Adrenal gland (tissue), 12 donors: ENCODE data around the gene VAC14. TPM values are rescaled to one million over a fixed set of nuclear protein-coding genes. Genes with fewer than 3 reads are reported as not detected.
A peak's percentile ranks its signal among the peaks of the same experiment; 100 is the strongest.

Experiments used
- DNase-seq, 7 donors: peaks; one replicate each; pipeline ENCODE4 v3.0.0-alpha.2; 2019 to 2020
- H3K27ac ChIP-seq, 5 donors: fragments of 200-600 bp; sonication (generic) in 4 of 5; 1 replicate in 3 of 5; 2 replicates in 2 of 5; pipeline versions ENCODE4 v1.5.1 to v1.8.0; 2016 to 2020; ENCODE audit warnings: mild to moderate bottlenecking in 1 of 5
- H3K27me3 ChIP-seq: fragments of 200-600 bp; 2 replicates; pipeline ENCODE4 v1.8.0; 2021
- H3K36me3 ChIP-seq, 2 donors: fragments of 200-600 bp; replicated peaks in 1 of 2; 1 replicate in 1 of 2; 2 replicates in 1 of 2; pipeline versions ENCODE4 v1.5.1 to v1.8.0; 2018 to 2022
- H3K4me1 ChIP-seq, 2 donors: fragments of 200-600 bp; replicated peaks in 1 of 2; 1 replicate in 1 of 2; 2 replicates in 1 of 2; pipeline versions ENCODE4 v1.5.1 to v1.8.0; 2018 to 2021
- H3K4me3 ChIP-seq, 4 donors: fragments of 200-600 bp; sonication (generic) in 3 of 4; one replicate each; pipeline ENCODE4 v1.5.1; 2016 to 2018
- H3K9me3 ChIP-seq, 3 donors: fragments of 200-600 bp; sonication (generic) in 1 of 3; replicated peaks in 1 of 3; 1 replicate in 2 of 3; 2 replicates in 1 of 3; pipeline versions ENCODE4 v1.5.1 to v1.8.0; 2016 to 2021
- POLR2A ChIP-seq, 2 donors: fragments of 450-650 bp; IDR thresholded peaks; one replicate each; pipeline ENCODE4 v1.6.1; 2017; ENCODE audit warnings: antibody characterized with exemption in 2 of 2, mild to moderate bottlenecking in 2 of 2, moderate library complexity in 1 of 2
- WGBS, 4 donors: extraction: QIAGEN DNeasy Blood & Tissue Kit in 2 of 4; methylation state at CpG; one replicate each; pipeline versions ENCODE4 v1.1.5 to v1.1.7; 2013 to 2017; 5-methylcytosine and 5-hydroxymethylcytosine counted together
- intact Hi-C, 2 donors: fragments of 100-400 bp; cut with DNase I; formaldehyde crosslinking; loops; one replicate each; pipeline versions ENCODE4 v1.14.1 to v1.15.0; 2022 to 2023
- polyA plus RNA-seq, 3 donors: library from polyadenylated mRNA; stranded (reverse); fragments of 200-250 nt in 2 of 3; fragments of 350-450 nt in 1 of 3; fragmentation: Illumina TruSeq in 1 of 3; extraction: RNeasy Lipid Tissue Mini Kit (QIAGEN cat#74804) in 1 of 3; gene quantifications; one replicate each; pipeline ENCODE4 v1.2.3, GENCODE V29; 2013 to 2014
- total RNA-seq, 9 donors: library from RNA; depleted of rRNA in 4 of 9; stranded (reverse); fragments of >200 nt in 4 of 9; fragments of 120-200 nt in 1 of 9; fragmentation: NEBNext Ultra II Directional in 1 of 9; extraction: Animal tissue kit (Norgen Biotek cat#: 25700) in 1 of 9; gene quantifications; one replicate each; pipeline versions ENCODE4 v1.1.0 to v1.2.4, GENCODE V29; 2013 to 2023
- TF ChIP-seq, protein P1 (sequence below), 6 experiments: fragments of 450-650 bp in 4 of 6; fragments of 200-600 bp in 2 of 6; sonication (generic) in 1 of 6; IDR thresholded peaks; 1 replicate in 5 of 6; 2 replicates in 1 of 6; pipeline versions ENCODE4 v1.5.1 to v1.8.0; 2016 to 2021; ENCODE audit warnings: antibody characterized with exemption in 6 of 6, mild to moderate bottlenecking in 2 of 6, moderate library complexity in 1 of 6
- donor health status: healthy with polysubstance abuse.
- donor health status: Bipolar disorder and iron deficiency.
- donor health status: DM: yes; HTN: yes; CAD: no.
- donor health status: DM: no; HTN: no; CAD: no.
- donor health status: DM: no; HTN: no; CAD: no.
- donor health status: DM: yes; HTN: yes; CAD: no.

The VAC14 gene
- total and polyA plus RNA-seq, 12 donors: 24.6 to 74.8 (median 50.1) TPM

DNA sequence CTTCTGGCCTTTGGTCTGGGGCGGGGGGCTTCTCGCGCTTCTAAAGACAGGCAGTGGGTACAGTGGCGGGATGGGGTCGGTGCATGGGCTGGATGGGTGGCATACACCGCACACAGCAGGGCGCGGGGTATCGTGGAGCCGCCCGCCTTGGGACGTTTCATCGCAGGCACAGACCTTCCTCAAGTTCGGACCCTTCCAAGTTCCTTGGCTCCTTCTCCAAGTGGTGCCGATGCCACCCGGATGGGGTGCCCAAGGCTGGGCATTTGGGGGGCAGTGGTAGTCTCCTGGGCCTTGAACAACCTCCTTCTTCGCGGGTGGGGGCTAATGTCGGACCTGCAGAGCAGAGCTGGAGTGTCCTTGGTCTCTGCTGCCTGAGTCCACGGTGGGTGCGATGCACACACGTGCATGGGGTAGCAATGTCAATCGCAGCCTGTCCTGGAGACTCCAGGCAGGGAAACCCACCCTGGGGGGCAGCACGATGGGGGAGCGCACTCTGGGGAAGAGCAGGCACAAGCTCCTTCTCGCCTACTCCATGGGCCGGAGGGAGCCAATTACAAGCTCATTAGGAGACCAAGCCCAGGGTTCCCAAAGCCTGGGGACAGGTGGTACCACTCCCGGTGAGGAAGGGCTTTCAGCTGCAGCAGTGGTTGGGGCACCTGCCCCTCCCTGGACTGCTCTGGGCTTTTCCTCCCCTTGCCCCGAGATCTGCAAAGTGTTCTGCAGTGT is 114.4 kb downstream of the VAC14 start:
- H3K4me3 ChIP-seq: peak overlapping the region in 1 of 4 donors; percentile 90
- WGBS, 4 donors: 46 to 88% (median 48%) methylated on average over 7 to 29 of the region's 29 CpGs
- TF ChIP-seq POLR2A (IDR thresholded peaks at IDR 0.05): no peak
- TF ChIP-seq, protein P1, sequence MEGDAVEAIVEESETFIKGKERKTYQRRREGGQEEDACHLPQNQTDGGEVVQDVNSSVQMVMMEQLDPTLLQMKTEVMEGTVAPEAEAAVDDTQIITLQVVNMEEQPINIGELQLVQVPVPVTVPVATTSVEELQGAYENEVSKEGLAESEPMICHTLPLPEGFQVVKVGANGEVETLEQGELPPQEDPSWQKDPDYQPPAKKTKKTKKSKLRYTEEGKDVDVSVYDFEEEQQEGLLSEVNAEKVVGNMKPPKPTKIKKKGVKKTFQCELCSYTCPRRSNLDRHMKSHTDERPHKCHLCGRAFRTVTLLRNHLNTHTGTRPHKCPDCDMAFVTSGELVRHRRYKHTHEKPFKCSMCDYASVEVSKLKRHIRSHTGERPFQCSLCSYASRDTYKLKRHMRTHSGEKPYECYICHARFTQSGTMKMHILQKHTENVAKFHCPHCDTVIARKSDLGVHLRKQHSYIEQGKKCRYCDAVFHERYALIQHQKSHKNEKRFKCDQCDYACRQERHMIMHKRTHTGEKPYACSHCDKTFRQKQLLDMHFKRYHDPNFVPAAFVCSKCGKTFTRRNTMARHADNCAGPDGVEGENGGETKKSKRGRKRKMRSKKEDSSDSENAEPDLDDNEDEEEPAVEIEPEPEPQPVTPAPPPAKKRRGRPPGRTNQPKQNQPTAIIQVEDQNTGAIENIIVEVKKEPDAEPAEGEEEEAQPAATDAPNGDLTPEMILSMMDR (IDR thresholded peaks at IDR 0.05): no peak
- intact Hi-C loops: no loop called here
- peaks cover 36 to 69% of the 10 kb centered on the region in 2 donors for H3K4me1 ChIP-seq
- no peaks in the 10 kb centered on the region for H3K36me3 ChIP-seq
- no peaks in the 10 kb centered on the region for H3K27me3 ChIP-seq
- no peak for DNase-seq
- H3K27ac ChIP-seq: peak overlapping the region in 4 of 5 donors; percentile 61 to 96 (median 72)
- H3K9me3 ChIP-seq: no peaks in the 10 kb centered on the region

GRCh38 chr16:70685938-70686375 is 115.0 kb downstream of the VAC14 start, which contains the start of gene MTSS2:
MTSS2 (minus strand) TSS chr16:70686053; CDS start chr16:70685791, 262 bp downstream.
- WGBS, 4 donors: 1% methylated on average over 39 to 72 of the region's 72 CpGs; no CpG with 5 or more reads in 2 of the 4 donors
- intact Hi-C loops: no loop called here
- Histone ChIP-seq H3K9me3 (no peaks in the 10 kb centered on the region), H3K36me3 (no peaks in the 10 kb centered on the region), H3K4me1 (peaks cover 36 to 69% of the 10 kb centered on the region in 2 donors), H3K27me3 (no peaks in the 10 kb centered on the region), H3K27ac (peak within 1 kb of the TSS in 4 of 5 donors; percentile 61 to 96 (median 81)), H3K4me3 (peak within 1 kb of the TSS in 3 of 4 donors; percentile 49 to 90 (median 68))
- TF ChIP-seq POLR2A (IDR thresholded peaks at IDR 0.05): peak in 1 of 2 donors; percentile 58
- TF ChIP-seq, protein P1 (IDR thresholded peaks at IDR 0.05): no peak
- peak; percentile 86 to 94 (median 91) for DNase-seq

DNA sequence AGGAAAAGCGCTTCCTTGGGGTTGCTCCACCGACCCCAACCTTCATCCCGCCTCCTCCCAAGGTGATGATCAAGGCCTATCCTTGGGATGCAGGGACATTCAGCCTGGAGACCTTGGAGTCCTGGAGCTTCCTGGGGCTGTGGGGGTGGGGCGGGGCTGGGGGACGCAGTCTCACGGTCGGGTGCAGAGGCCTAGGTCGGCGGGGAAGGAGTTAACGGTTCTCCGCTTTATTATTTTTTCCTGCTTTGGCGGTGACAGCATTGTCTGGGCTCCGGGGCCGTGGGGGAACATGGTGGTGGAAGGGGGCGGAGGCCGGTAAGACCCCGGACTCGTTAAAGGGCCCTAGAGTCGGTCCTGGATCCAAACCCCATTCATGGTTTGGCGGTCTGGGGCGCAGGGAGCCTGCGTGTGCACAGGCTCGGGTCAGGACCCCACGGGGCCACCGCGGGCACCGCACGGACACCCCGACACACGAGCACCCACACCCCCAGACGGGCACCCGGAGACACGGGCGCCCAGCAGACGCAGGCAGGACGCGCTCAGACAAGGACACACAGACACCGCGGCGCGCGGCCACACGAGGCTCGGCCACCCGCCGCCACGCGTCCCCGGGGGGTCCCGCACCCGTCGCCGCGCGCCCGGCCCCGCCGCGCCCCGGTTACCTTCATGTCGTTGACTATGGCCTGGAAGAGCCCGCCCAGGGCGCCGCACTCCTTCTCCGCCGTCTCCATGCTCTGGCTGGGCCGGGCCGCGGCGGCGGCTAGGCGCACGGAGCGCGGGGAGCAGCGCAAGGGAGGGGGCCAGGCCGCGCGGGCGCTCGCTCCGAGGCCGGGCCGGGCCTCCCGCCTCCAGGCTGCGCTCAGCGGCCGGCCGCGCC is 115.7 kb downstream of the VAC14 start:
- peak in 1 of 2 donors; percentile 26 for TF ChIP-seq POLR2A (IDR thresholded peaks at IDR 0.05)
- TF ChIP-seq, protein P1 (IDR thresholded peaks at IDR 0.05): peak in 1 of 6 experiments; percentile 19
- peak overlapping the region in 4 of 5 donors; percentile 37 to 96 (median 81) for H3K27ac ChIP-seq
- 1 to 4% (median 2%) methylated on average over 11 to 90 of the region's 90 CpGs for WGBS, 4 donors
- peak in 2 of 7 donors; percentile 58 for DNase-seq
- peak overlapping the region in 3 of 4 donors; percentile 49 to 90 (median 68) for H3K4me3 ChIP-seq
- H3K36me3 ChIP-seq: peaks cover 0 to 2% of the 10 kb centered on the region in 2 donors
- intact Hi-C loops: no loop called here
- no peaks in the 10 kb centered on the region for H3K9me3 ChIP-seq
- H3K27me3 ChIP-seq: no peaks in the 10 kb centered on the region
- peaks cover 42 to 70% of the 10 kb centered on the region in 2 donors for H3K4me1 ChIP-seq
